Measurements from ENCODE around the gene SCN4A.
"Not testable (repeated sequence)": the region's sequence is repeated elsewhere in the genome, so short reads cannot be mapped to it uniquely, and the experiment has no call there.

Gene SCN4A

GRCh38 chr17:63889026-63889848 is 83.5 kb downstream of the SCN4A start:
- not testable (repeated sequence) for H3K4me3 ChIP-seq (ENCODE audit: extremely low read depth, insufficient read depth, low read length, poor library complexity, severe bottlenecking); H3K4me1 ChIP-seq (ENCODE audit: control insufficient read depth, insufficient read depth, low read length, poor library complexity, severe bottlenecking); H3K27ac ChIP-seq (ENCODE audit: low read depth, low read length, severe bottlenecking); H3K9me3 ChIP-seq (ENCODE audit: control insufficient read depth, low read length); H3K36me3 ChIP-seq (ENCODE audit: control insufficient read depth, insufficient read depth, low read length)
- WGBS, 2 experiments (ENCODE audit: insufficient coverage in 2 of 2) = 49 to 66% methylated on average over 8 to 9 of the region's 13 CpGs

All from mesodermal cell (in vitro differentiated cells).